ENCODE measurements around the gene RRP7A.
"Not testable (repeated sequence)": the region's sequence is repeated elsewhere in the genome, so short reads cannot be mapped to it uniquely, and the experiment has no call there.

DNA sequence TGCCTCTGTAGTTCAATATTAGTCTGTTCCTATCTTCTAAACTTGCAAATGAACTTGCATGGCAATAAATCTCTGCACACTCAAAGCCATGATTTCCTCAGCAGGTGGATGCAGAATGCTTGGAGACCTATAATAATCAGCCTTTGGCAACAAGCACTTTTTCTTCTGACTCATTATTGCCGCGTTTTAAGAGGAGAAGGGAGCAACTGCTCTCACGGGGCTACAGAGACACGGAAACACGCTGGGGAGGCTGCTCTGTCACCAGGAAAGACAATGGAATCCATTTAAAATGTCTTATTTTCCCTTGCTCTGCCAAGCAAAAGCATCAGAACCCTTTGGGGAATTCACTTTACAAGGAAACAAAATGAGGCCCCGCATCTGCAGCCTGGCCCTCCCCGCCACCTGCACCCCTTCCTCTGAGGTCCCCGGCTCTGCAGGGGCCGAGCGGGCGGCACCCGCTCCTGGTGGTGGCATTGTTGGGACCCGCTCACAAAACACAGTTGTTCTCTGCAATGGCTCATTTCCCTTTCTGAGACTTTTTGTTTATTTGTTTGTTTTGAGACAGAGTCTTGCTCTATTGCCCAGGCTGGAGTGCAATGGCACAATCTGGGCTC is 35.9 kb downstream of the RRP7A start:
- not testable (repeated sequence) for TF ChIP-seq CTCF, POLR2A (IDR thresholded peaks at IDR 0.05)

Data from esophagus squamous epithelium (tissue), 4 donors.